GM12872 (cell line): ENCODE data around the gene PLEKHH1.

Source experiments
- TF ChIP-seq, protein P1 (sequence below): IDR thresholded peaks from 3 replicates; pipeline ENCODE4 v1.5.1; 2011; ENCODE audit warnings: low read depth, mild to moderate bottlenecking, low read length, moderate library complexity; ENCODE audit not compliant: insufficient read depth

Gene PLEKHH1

DNA sequence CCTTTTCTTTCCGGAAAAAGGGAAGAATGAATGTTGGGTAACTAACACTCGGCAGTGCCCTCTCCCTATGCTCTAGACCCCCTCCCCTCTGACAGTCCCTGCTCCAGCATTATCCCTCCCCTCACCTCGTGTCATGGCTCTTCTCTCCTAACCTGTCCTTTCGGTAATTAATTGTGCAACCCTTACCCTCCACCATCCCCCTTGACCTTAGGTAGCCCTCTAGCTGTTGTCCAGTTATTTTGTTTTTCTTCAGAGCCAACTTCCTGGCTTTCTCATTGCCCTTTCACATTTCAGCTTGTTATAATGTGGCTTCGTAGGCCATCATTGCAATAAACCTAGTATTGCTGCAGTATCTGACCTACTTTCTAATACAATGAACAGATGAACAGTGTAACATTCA is 97.8 kb downstream of the PLEKHH1 start:
- TF ChIP-seq, protein P1, sequence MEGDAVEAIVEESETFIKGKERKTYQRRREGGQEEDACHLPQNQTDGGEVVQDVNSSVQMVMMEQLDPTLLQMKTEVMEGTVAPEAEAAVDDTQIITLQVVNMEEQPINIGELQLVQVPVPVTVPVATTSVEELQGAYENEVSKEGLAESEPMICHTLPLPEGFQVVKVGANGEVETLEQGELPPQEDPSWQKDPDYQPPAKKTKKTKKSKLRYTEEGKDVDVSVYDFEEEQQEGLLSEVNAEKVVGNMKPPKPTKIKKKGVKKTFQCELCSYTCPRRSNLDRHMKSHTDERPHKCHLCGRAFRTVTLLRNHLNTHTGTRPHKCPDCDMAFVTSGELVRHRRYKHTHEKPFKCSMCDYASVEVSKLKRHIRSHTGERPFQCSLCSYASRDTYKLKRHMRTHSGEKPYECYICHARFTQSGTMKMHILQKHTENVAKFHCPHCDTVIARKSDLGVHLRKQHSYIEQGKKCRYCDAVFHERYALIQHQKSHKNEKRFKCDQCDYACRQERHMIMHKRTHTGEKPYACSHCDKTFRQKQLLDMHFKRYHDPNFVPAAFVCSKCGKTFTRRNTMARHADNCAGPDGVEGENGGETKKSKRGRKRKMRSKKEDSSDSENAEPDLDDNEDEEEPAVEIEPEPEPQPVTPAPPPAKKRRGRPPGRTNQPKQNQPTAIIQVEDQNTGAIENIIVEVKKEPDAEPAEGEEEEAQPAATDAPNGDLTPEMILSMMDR, result no peak

DNA sequence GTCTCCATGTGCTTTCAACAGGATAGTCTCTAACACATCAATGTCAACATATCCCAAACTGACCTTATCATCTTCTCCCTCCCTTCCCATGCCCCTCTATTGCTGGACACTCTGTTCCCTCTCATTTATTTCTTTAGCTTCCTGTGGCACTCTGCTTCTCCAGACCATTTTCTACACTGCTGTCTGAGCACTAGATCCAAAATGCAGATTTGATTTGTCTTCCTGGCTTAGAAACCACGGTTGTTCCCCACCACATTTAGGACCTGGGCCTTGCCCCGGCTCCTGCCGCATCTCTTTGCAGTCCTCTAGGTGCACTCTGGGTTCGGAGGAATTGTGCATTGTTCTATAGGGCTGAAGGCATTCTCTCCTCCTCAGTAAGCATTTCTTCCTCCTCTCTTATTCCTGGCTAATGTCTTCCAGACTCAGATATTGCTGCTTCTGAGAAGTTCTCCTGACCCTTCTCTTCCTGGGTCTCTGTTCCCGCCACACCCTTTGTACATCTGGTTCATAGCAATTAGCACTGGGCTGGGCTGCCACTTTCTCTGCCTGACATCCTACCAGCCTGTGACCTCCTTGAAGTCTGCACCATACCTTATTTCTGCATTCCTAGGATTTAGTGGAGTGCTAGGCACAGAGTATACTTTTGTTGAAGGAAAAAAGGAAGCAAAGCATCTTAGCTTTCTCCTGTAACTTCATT is 100.5 kb downstream of the PLEKHH1 start:
- TF ChIP-seq, protein P1, result no peak

DNA sequence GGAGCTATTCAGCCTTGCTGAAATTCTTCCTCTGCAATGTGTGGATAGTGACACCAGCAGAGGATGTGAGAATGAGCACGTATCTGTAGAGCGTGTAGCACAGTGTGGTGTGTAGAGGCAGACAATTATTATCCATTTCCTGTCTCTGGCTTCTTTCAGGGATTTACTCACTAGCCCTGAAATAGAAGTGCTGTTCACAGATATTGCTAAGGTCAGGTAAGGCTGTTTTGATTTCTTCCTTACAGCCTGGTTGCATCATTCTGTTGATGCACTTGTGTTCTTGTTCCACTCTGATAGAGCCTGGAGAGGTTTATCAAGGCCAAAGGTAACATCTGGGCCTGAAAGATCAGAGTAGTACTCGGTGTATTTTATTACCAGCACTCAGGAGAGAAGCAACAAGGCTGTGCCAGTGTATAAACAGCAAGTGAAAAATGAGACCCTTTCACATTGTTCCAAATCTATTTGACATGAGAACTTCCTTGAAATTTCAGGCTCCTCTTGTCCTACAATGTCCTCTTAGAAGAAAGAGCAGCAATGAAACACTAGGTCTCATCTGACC is 103.3 kb downstream of the PLEKHH1 start:
- TF ChIP-seq, protein P1, result no peak

DNA sequence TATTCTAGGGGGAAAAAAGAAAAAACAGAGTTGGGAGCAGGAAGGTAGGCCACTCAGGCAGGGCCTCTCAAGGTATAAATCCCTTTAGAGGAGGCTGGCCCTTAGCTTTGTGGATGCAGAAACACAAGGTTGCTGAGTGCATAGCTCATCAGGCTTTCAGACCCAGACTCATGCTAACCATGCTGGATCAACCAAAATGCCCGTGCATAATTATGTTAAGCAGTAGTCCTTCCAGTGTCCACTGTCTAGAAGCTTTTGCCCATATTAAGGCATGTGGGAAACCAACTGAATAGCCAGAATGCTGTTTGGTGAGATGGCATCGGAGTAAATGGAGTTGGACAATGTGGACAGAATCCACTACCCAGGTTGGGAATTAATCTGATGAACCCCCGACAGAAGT is 105.6 kb downstream of the PLEKHH1 start:
- TF ChIP-seq, protein P1, result no peak
